GM21576 (cell line): Measurements from ENCODE around the gene TBC1D4.

Experiments
- ATAC-seq: cut with Tn5 transposase; IDR thresholded peaks from one replicate; pipeline ENCODE4 v1.9.1; 2021; ENCODE audit warnings: mild to moderate bottlenecking, moderate library complexity; ENCODE audit not compliant: unreplicated experiment

Gene TBC1D4

DNA sequence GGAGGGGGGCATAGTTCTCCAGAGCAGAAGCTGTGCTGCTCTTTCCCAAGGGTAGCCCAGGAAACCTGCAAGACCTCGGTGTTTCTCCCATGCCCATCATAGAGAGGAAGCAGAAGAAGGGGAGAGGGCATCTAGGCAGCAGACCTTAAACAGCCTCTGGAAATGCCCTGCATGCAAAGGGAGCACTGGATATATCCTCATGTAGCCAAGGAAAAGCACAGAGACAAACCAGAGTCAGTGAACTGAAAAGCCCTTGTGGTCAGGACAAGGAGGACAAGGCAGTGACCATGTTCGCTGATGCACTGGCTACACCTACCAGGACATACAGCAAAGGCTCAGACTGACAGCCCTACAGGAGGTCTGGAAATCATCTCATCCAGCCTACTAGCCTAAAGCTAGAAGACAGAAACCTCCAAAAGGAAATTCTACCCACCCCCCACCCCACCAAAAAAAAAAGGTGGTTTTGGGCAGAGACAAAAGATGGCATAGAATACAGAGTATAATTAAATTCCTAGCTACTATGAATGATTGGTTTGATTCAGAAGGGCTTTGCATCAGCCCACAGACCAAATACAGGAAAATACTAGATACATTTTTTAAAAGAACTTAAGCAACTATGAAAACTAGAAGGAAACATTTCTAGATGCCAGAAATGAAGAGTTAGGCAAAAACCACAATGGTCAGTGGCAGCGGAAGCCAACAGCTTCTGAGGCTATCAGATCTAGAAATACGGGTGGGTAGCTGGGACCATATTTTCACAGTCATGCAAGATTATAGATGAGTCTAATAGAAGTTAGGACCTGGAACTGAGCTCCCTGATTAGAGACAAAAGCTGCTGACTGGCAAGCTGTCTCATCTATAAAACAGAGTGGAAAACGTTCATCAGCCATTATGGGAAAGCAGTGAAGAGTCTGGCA, 4.4 kb upstream of the TBC1D4 start:
- ATAC-seq: no peak

DNA sequence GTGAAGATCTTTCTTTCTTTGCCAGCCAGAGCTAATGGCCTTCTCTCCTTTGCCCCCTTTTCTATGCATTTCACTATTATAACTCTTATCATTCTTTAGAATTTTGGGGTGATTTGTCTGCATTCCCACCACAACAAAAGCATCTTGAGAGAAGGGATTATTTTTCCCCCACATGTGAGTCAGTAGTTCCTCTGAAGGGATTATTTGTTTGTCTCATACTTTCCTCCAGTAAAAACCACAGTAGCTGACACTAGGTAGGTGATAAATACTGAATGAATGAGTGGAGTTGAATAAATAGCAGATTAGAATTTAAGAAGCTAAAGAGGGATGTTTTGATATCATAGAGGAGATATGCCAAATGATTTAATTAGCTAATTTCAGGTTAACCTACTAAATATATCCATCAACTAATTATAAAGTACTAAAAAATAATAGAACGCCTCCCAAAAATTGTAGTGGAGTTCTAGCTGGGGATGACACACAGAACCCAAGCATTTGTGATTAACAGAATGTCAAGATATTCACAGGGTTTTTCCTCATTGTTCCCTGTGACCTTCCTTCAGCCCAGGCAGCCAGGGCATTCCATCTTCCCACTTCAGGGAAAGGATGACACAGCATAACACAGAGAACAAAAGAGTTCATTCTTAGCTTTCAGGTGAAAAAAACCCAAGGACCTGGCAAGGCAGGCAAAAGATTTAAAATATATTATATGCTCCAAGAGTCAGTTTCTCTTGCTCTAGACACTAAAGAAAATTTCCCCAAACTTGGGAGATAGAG, 3.5 kb upstream of the TBC1D4 start:
- ATAC-seq: no peak

DNA sequence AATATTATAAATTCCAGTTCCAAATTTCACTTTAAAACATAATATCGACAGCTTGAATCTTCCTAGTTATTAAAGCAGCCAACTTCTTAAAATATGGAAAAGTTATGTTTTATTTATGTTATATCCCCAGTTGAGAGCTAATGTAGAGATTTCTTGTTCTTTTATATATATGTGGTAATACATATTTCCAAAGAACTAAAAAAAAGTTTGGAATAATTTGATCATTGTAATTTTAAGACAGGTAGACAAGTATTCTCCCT, 781 bp upstream of the TBC1D4 start:
- ATAC-seq: no peak

DNA sequence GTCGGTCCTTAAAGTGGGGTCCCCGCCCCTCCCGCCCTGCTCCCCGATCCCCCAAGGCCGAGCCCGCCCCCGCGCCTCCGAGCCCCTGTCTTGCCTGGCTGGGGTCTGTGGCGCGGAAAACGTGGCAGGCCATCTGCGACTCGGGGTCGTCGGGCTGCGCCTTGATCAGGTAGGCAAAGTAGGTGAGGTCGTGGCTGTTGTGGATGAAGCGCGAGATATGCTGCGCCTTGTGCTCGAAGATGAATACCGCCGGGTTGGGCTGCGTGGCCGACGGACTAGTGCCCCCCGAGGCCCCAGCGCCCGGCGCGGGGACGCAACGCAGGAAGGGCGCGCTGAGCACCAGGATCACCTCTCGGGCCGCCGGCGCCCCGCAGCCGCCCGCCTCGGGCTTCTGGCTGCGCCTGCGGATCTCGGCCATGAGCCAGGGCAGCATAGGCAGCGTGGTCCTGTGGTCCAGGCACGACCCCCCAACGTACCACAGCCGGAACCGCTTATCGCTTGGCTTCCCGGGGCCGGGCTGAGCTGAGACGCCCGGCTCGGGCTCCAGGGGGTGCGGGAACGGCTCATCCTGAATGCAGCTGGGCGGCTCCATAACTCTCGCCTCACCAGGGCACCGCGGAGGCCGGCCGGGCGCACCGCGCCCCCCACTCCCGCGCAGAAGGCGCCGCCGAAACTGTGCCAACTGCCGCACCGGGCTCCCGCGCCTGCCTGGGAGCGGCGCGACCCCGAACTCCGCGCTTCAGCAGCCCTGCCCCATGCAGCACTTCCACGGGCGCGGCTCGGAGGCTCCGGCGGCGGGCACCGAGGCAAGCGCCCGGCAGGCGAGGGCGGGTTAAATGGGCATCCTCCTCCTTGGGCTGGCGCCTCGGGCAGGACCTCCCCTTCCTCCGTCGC, 546 bp downstream of the TBC1D4 start:
- ATAC-seq: peak; percentile 22

DNA sequence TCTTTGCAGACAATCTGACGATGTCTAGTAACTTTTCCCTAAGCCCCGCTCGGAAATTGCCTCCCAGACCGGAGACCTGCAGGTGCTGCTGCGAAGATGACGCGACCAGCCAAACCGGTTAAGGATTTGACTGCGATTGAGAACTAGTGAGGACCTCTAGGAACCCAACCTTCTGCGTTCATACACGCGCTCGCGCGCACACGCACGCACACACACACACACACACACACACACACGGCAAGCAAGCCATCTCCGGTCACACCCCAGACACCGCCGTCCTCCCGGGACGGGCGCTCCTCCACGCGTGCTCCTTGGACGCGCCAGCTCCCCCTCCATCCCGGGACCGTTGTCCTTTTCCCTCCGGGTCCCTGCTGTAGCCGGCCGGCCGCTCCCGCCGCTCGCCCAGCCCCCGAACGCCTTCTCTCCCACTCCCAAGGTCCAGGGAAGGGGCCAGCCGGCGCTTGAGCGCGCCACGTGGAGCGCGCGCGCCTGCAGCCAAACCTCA, 1.2 kb downstream of the TBC1D4 start:
- no peak for ATAC-seq

DNA sequence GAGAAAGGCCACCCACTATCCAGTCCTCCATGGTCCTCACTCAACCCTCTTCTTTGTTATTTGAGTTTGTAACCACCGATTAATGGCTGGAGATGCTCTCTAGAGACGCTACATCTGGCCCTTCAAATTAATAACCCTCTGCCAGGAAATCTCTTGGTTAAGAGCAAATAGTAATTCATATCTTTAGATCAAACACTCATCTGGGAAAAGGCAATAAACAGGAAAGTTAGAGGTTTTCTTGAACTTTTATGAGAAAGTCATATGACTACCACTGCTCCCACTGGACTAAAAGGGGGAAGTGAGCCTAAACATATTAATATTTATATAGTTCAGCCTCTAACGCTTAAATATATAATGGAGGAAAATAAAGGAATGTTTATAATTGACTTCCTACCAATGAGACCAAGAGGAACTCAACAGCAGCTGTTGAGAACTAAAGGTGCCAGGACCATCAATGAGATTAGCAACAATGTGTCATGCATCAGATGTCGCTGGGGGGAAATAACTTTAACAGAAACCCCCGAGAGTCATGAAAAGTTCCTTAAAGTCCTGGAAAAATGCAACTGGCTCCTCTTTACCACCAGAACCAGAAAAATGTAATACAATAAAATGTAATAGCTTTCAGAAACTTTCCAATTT, 2.7 kb downstream of the TBC1D4 start:
- no peak for ATAC-seq

DNA sequence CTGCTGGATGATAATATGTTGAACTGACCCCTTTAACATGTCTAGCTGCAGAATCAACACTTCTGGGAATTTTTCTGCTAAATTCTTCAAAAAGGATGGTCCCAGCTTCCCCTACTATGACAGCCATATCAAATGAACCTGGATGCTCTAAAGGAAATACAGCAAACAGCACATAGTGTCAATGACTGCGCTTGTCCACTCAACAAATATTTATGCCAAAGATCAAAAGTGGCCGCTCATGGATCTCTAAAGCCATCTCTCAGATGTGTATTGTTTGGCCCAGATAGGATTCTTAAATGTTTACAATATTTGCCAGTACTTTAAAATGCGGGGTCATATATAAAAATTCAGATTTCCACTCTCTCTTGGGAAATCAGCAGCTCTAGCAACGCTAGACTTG, 3.3 kb downstream of the TBC1D4 start:
- ATAC-seq: no peak

DNA sequence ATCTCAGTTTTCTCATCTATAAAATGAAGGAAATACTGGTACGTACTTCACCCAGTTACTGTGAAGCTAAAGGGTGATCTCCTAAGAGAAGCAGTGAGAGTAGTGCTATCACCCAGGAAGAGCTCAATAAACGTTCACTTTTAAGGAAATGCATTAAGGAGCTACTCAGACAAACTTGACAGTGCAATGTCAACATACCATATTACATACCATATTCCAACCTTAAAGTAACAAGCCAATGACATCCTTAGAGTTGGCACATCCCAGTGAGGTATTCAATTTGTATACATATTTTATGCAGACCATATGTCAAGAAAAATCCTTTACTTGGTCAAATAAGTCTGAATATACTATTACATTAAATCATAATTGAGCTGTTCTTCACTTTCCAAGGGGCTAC, 7.0 kb downstream of the TBC1D4 start:
- ATAC-seq: no peak

DNA sequence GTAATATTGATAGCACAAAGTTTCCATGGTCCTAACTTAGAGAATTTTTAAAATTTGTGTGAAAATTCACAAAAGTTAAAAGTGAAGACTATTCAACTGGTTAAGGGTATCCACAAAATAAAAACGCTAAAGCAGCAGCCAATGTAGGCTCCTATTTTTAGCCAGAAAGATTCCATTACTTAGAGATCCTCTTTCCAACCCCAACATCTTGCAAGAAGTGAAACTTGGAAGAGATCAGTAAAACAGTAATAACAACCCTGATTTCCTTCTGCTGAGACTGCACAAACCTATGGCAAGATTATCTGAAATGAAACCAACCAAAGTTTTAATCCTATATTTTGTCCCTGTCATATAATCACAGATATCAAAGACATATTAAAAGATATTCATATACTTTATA, 8.5 kb downstream of the TBC1D4 start:
- ATAC-seq: no peak

DNA sequence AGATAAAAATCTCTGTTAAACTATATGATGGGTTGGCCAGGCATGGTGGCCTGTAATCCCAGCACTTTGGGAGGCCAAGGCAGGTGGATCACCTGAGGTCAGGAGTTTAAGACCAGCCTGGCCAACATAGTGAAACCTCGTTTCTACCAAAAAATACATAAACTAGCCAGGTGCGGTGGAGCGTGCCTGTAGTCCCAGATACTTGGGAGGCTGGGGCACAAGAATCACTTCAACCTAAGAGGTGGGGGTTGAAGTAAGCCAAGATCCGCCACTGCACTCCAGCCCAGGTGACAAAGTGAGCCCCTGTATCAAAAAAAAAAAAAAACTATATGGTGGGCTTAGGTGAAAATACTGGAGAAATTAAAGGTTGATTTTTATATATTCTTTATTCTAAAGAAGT, 11.3 kb downstream of the TBC1D4 start:
- no peak for ATAC-seq

DNA sequence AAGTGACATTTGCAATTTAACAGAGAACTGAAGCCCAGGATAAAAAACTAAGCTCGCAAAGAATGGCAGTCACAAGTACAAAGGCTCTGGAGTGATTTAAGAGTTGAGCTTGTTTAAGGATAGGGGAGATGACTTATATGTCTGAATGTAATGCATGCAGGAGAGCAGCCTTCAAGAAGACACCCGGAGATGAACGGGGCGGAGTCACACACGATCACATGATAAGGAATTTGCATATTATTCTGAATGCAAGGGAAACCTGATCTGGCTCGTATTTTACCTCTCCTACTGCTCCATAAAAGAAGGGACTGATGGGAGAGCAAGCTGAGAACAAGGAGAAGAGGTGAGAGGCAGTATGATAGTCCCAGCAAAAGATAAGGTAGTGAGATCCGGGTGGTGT, 12.9 kb downstream of the TBC1D4 start:
- ATAC-seq: no peak

DNA sequence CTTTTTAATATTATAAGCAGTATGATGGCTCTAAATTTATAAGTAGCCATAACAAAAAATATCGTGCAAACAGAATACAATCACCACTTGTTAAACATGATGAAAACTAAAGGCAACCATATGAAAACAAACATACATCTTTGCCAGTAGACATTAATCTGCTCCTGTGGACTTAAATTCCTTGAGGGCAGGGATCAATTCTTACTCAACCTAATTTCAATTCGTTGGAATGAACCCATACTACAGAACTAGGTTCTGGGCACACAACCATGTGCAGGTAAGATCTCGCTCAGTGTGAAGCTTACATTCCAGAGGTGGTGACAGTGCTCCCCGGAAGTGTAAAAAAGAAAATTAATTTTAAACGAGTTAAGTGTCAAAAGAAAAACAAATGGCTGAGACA, 13.4 kb downstream of the TBC1D4 start:
- no peak for ATAC-seq

DNA sequence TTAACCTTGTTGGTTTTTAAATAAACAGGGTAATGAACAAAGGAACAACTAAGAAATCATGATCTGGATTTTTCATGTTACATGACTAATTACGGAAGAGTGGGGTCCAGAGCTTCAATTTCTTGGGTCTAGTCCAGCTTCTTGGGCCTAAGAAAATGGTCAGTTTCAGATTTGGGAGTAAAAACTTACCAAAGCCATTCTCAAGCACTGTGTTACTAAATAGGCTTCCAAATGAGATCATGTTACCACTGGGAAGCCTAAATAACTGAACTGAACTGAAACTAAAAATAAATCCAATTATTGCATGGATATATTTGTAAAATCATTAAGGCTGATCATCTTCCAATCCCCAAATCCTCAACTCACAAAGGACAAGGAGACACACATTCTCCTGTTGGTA, 13.9 kb downstream of the TBC1D4 start:
- no peak for ATAC-seq

DNA sequence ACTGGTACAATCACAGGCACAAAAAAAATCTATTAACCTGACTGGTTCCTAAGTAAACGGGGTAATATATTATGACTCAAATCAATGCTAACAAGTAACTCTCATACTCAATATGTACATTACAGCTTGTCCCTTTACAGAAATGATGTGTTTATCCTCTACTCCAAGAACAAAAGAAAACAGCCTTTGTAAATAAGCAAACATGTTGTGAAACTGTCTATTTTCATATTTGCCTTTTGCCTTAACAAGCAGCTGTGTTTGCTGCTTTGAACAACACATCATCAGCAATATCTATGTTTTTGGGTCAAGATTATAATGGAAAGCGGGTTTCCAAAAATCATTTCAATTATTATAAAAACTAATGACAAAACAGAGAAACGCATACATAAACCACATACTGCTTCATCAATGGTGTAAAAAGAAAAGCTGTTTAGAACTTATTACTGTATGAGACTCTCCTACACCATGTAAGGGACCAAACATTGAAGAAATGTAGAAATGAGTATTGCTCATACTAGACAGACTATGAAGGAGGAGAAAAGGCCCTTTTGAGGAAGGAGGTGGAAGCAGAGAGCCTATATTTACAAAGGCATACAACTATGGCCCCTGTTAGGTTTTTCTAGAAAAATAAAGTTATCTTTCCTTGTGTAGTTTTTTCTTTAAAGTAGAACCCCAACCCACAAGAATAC, 14.8 kb downstream of the TBC1D4 start:
- ATAC-seq: no peak

DNA sequence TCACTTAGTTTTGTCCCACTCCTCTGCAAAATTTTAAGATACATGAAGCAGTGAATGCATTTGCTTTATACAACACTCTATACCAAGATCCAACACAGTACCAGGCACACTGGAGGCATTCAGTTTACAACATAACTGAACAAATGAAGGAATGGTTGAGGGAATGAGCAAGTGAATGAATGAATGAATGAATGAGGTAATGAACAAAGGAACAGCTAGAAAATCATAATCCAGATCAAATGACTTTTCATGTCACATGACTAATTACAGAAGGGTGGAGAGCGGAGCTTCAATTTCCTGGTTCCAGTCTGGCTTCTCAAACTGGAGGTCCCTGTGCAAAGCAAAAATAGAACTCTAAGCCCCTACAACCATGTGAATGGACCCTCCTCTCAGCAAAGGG, 16.7 kb downstream of the TBC1D4 start:
- ATAC-seq: no peak

DNA sequence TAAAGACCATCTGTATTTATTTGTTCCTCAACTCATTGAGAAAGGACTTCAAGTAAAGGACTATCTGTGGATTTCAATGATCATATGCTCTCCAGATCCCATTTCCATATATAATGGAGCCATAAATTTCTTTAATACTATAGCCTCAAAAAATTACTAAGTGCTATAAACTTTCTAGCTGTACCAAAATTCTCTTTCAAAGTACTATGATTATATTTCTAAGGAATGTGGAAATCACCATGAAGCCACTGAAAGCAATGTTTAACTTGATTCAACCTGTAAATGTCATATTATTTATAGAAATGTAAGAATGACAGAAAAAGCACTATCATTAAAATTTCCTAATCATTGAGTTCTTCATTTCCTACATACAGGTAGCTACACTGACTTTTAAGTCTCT, 20.7 kb downstream of the TBC1D4 start:
- no peak for ATAC-seq

DNA sequence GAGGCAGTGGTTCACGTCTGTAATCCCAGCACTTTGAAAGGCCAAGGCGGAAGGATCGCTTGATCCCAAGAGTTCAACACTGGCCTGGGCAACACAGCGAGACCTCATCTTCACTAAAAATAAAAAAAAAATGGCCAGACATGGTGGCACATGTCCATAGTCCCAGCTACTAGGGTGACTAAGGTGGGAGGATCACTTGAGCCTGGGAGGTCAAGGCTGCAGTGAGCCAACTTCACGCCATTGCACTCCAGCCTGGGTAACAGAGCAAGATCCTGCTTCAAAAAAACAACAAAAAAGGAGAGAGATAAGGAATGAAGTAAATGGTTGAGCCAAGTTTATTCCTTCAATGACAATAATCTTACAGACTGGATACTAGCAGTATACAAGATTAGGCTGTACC, 21.3 kb downstream of the TBC1D4 start:
- no peak for ATAC-seq

DNA sequence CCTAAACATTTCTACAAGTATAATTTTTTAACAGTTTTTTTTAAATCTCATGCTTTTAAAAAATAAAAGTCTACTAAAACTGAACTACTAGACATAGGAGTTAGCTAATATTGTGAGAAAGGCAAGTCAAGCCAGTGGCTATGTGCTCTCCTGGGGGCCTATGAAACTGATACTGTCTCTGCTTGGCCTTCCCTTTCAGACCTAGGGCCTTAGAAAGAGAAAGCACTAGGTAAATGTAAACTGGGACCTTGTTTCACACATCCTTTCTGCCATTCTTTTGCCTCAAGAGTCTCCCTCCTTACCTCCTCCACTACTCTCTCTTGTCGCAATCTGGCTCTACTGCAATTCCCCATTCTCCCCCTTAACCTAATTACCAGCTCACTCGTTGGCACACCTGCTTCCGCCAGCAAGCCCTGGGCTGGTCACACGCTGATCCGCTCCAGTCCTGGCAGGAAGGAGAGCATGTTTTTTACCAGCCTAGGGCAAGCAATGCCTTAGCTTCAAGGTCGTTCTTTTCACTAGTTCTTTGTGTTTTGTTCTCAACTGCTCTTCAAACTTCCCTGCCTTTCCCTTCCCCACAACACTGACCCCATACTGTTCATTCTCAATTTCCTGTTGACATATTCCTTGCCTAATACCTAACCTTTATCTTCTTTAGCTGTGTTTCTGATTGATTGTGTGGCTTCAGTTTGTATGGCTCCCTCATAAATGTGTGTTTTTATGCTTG, 23.1 kb downstream of the TBC1D4 start:
- ATAC-seq: peak; percentile 100

DNA sequence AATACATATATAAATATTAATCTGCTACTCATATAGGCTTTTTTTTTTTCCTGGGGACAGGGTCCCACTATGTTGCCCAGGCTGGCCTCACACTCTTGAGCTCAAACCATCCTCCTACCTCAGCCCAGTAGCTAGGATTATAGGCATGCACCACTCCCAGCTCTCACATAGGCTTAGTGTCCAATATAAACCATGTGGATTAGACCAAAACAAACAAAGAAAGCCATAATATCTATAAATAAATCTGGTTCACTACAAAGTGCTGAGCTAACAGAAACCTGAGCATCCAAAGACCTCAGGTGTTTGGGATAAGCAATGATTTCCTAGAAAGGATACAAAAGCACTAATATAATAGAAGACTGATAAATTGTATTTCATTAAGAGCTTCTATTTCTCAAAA, 26.0 kb downstream of the TBC1D4 start:
- no peak for ATAC-seq

DNA sequence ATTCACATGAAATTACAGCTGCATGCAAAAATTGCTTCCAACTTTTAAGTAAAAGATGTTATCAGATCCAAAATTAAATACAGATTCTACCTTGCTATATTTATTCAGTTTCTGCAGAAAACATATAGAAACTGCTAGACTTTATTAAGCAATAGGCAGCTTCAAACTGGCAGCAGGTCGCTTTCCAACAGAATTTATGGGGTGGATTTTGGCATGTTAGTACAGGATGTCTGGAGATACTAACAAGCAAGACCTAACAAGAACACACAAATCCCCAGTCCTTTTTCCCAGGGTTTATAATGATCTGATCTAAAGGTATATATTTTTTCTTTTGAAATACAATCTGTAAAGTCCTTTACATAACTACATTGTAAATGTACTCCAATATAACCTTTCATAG, 27.5 kb downstream of the TBC1D4 start:
- ATAC-seq: no peak
